ENCODE data around the gene SEC14L2.

GRCh38 chr22:30402028-30402765, 5.4 kb downstream of the SEC14L2 start:
- TF ChIP-seq CTCF (conservative IDR thresholded peaks at IDR 0.05; ENCODE audit: low read depth in 2 of 2) (no peak), CREB1 (CRISPR knock-in tag; IDR thresholded peaks at IDR 0.05; ENCODE audit: low read depth) (no peak), ETS1 (IDR thresholded peaks at IDR 0.05) (no peak), EZH2 (IDR thresholded peaks at IDR 0.05; ENCODE audit: low read depth, unreplicated experiment) (no peak), POLR2AphosphoS5 (IDR thresholded peaks at IDR 0.05; ENCODE audit: low read depth) (no peak), REST (IDR thresholded peaks at IDR 0.05; ENCODE audit: unreplicated experiment) (no peak), JUNB (IDR thresholded peaks at IDR 0.05; ENCODE audit: unreplicated experiment) (no peak), EZH2phosphoT487 (IDR thresholded peaks at IDR 0.05; ENCODE audit: unreplicated experiment) (no peak), ZNF114 (CRISPR knock-in tag; IDR thresholded peaks at IDR 0.05) (no peak), NANOG (IDR thresholded peaks at IDR 0.05; ENCODE audit: borderline replicate concordance) (no peak), ZNF331 (CRISPR knock-in tag; IDR thresholded peaks at IDR 0.05; ENCODE audit: low read depth) (no peak)
